SK-N-SH (cell line): Measurements from ENCODE around the gene CYP4F3.

Source experiments
- ELF1 ChIP-seq: IDR thresholded peaks from 2 replicates; pipeline ENCODE4 v1.4.0; 2012
- EP300 ChIP-seq, 2 experiments: IDR thresholded peaks; 2 replicates each; pipeline versions ENCODE4 v1.4.0 to v1.6.1; 2012; ENCODE audit warnings: borderline replicate concordance in 1 of 2, low read depth in 1 of 2, low read length in 1 of 2
- FOXJ3 ChIP-seq: sonication (generic); formaldehyde crosslinking; IDR thresholded peaks from 2 replicates; pipeline ENCODE4 v1.5.1; 2020; ENCODE audit warnings: mild to moderate bottlenecking, missing genetic modification reagents
- FOXM1 ChIP-seq: IDR thresholded peaks from 2 replicates; pipeline ENCODE4 v1.4.0; 2012; ENCODE audit warnings: low read depth, mild to moderate bottlenecking
- MXI1 ChIP-seq: IDR thresholded peaks from 2 replicates; pipeline ENCODE4 v1.6.1; 2012; ENCODE audit warnings: mild to moderate bottlenecking, low read depth, low read length, improper control_type of control experiment
- POLR2AphosphoS5 ChIP-seq: IDR thresholded peaks from 2 replicates; pipeline ENCODE4 v1.6.1; 2012; ENCODE audit warnings: low read depth, low read length
- RAD21 ChIP-seq: IDR thresholded peaks from 2 replicates; pipeline ENCODE4 v1.6.1; 2012; ENCODE audit warnings: mild to moderate bottlenecking, low read length
- RFX5 ChIP-seq: IDR thresholded peaks from 2 replicates; pipeline ENCODE4 v1.6.1; 2012; ENCODE audit warnings: mild to moderate bottlenecking, improper control_type of control experiment, low read length
- YY1 ChIP-seq: IDR thresholded peaks from 2 replicates; pipeline ENCODE4 v1.4.0; 2012; ENCODE audit warnings: low read depth, mild to moderate bottlenecking
- TF ChIP-seq, protein P1 (sequence below): fragments of 200-600 bp; sonication (generic); IDR thresholded peaks from 2 replicates; pipeline ENCODE4 v1.6.1; 2017; ENCODE audit warnings: antibody characterized with exemption, mild to moderate bottlenecking, moderate library complexity
- TF ChIP-seq, protein P2 (sequence below): IDR thresholded peaks from 2 replicates; pipeline ENCODE4 v1.4.0; 2012; ENCODE audit warnings: low read depth

DNA sequence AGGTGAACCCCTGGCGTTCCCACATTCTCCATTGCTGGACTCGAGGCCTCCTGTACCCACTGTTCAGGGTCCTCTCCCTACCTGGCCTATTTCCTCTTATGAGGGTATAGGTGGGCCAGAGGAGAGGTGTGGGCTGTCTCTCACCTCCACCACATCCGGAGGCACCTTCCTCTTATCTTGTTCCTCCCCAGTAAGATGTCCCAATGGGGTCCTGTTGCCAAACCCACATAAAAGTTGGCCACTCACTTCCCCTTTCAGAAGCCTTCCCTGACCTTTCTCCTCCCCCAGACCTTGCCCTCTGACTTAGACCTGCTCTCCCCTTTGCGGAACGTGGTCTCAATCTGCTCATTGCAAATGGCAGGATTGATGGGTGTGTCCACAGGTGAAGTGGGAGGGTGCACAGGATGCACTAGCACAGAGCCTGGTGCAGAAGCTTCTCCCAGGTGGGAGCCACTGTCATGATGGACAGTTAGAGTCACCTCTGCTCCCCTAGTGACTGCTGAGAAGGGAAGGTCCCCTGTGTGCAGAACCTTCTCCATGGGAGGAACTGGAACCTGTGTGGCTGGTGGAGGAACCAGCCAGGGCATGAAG lies 1.3 kb downstream of the CYP4F3 start:
- TF ChIP-seq RFX5 (no peak), POLR2AphosphoS5 (no peak), YY1 (no peak), ELF1 (no peak), MXI1 (no peak), FOXM1 (no peak), FOXJ3 (CRISPR knock-in tag) (no peak), EP300 (IDR thresholded peaks at IDR 0.05; ENCODE audit: borderline replicate concordance in 1 of 2, low read depth in 1 of 2, low read length in 1 of 2) (no peak), RAD21 (no peak)
- TF ChIP-seq, protein P1, sequence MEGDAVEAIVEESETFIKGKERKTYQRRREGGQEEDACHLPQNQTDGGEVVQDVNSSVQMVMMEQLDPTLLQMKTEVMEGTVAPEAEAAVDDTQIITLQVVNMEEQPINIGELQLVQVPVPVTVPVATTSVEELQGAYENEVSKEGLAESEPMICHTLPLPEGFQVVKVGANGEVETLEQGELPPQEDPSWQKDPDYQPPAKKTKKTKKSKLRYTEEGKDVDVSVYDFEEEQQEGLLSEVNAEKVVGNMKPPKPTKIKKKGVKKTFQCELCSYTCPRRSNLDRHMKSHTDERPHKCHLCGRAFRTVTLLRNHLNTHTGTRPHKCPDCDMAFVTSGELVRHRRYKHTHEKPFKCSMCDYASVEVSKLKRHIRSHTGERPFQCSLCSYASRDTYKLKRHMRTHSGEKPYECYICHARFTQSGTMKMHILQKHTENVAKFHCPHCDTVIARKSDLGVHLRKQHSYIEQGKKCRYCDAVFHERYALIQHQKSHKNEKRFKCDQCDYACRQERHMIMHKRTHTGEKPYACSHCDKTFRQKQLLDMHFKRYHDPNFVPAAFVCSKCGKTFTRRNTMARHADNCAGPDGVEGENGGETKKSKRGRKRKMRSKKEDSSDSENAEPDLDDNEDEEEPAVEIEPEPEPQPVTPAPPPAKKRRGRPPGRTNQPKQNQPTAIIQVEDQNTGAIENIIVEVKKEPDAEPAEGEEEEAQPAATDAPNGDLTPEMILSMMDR, result no peak
- TF ChIP-seq, protein P2, sequence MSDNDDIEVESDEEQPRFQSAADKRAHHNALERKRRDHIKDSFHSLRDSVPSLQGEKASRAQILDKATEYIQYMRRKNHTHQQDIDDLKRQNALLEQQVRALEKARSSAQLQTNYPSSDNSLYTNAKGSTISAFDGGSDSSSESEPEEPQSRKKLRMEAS, result no peak
